AG04450 (cell line): ENCODE results near the gene ACE. TPM values are rescaled to one million over a fixed set of nuclear protein-coding genes. Genes with fewer than 3 reads are reported as not detected.

Source experiments
- CTCF ChIA-PET: fragments of 300-600, 350-600 bp; formaldehyde crosslinking; extraction: SDS; loops from one replicate; lab custom pipeline; 2022; ENCODE audit warnings: antibody characterized with exemption, inconsistent platforms; lab: Charles Lee
- POLR2A ChIA-PET: fragments of 350-600 bp; formaldehyde crosslinking; extraction: SDS; loops from one replicate; lab custom pipeline; 2021; ENCODE audit warnings: antibody characterized with exemption, inconsistent platforms; lab: Yijun Ruan, JAX
- DNase-seq: peaks from one replicate; pipeline ENCODE4 v3.0.0-alpha.2; 2011; ENCODE audit warnings: low read depth, low spot score
- H3K27ac ChIP-seq: one replicate; pipeline ENCODE4 v1.5.1; 2012; ENCODE audit warnings: low read depth, low read length, control low read depth
- H3K27me3 ChIP-seq: one replicate; pipeline ENCODE4 v1.6.0; 2012; ENCODE audit warnings: low read length; ENCODE audit not compliant: control insufficient read depth, insufficient read depth
- H3K4me3 ChIP-seq: 2 replicates; pipeline ENCODE4 v1.5.1; 2011; ENCODE audit warnings: mild to moderate bottlenecking, low read depth, low read length, control low read depth
- H3K9me3 ChIP-seq: 2 replicates; pipeline ENCODE4 v1.5.1; 2012; ENCODE audit warnings: low read length; ENCODE audit not compliant: control insufficient read depth, insufficient read depth
- polyA minus RNA-seq: library from RNA; depleted of rRNA, polyadenylated mRNA; stranded (reverse); fragments of >200 nt; gene quantifications from 2 replicates; pipeline ENCODE4 v1.2.3, GENCODE V29; 2011; rRNA and poly(A)+ RNA removed
- polyA plus RNA-seq: library from polyadenylated mRNA; depleted of rRNA; stranded (reverse); fragments of >200 nt; gene quantifications from 2 replicates; pipeline ENCODE4 v1.2.3, GENCODE V29; 2011; rRNA removed
- TF ChIP-seq, protein P1 (sequence below): IDR thresholded peaks from 2 replicates; pipeline ENCODE4 v1.5.1; 2011; ENCODE audit warnings: low read depth, low read length, control low read depth, inconsistent platforms

The ACE gene
- polyA plus RNA-seq (0.99 and 1.1 TPM in 2 replicates), polyA minus RNA-seq (1.1 and 1.8 TPM in 2 replicates)

DNA sequence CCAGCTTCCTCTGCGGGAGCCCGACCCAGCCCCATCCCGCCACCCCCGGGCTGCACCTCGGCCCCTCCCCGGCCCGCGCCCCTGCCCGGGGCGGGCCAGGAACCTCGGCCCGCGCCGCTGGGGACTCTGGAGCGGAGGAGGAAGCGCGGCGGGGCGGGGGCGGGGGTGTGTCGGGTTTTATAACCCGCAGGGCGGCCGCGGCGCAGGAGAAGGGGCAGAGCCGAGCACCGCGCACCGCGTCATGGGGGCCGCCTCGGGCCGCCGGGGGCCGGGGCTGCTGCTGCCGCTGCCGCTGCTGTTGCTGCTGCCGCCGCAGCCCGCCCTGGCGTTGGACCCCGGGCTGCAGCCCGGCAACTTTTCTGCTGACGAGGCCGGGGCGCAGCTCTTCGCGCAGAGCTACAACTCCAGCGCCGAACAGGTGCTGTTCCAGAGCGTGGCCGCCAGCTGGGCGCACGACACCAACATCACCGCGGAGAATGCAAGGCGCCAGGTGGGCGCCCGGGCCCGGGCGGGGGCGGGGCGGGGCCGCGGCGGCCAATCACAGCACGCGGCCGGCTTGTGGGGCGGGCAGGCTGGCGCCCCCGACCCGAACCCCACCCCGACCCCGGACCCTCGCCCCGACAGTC, at the start of gene ACE:
Gene ACE (plus strand): TSS at position 208 of the 626 bp plus-strand sequence. CDS start 34 bp downstream, at position 242.
- no peak for DNase-seq
- TF ChIP-seq, protein P1, sequence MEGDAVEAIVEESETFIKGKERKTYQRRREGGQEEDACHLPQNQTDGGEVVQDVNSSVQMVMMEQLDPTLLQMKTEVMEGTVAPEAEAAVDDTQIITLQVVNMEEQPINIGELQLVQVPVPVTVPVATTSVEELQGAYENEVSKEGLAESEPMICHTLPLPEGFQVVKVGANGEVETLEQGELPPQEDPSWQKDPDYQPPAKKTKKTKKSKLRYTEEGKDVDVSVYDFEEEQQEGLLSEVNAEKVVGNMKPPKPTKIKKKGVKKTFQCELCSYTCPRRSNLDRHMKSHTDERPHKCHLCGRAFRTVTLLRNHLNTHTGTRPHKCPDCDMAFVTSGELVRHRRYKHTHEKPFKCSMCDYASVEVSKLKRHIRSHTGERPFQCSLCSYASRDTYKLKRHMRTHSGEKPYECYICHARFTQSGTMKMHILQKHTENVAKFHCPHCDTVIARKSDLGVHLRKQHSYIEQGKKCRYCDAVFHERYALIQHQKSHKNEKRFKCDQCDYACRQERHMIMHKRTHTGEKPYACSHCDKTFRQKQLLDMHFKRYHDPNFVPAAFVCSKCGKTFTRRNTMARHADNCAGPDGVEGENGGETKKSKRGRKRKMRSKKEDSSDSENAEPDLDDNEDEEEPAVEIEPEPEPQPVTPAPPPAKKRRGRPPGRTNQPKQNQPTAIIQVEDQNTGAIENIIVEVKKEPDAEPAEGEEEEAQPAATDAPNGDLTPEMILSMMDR = no peak
- POLR2A ChIA-PET = no interaction called here
- H3K4me3 ChIP-seq = peak within 1 kb of the TSS; percentile 56
- H3K27ac ChIP-seq = no peak within 1 kb of the TSS
- no peaks in the 10 kb centered on the region; the same call in 1 of the 2 replicates for H3K9me3 ChIP-seq
- CTCF ChIA-PET = interaction anchor here (1.4 kb wide), 1 partner anchor 51 kb away, joined by 3 read pairs; no protein-coding TSS in a partner anchor
- H3K27me3 ChIP-seq = peaks cover 10% of the 10 kb centered on the region

- CTCF ChIA-PET = interaction anchor here (1.1 to 9.8 kb wide), 2 partner anchors 49 to 179 kb away, joined by 3 to 296 read pairs; no protein-coding TSS in a partner anchor
- no peaks in the 10 kb centered on the region for H3K27me3 ChIP-seq
- POLR2A ChIA-PET = no interaction called here
- DNase-seq = no peak
- TF ChIP-seq, protein P1 = no peak
- H3K9me3 ChIP-seq = peaks cover 4% of the 10 kb centered on the region; the same call in 1 of the 2 replicates
- no peak overlapping the region for H3K27ac ChIP-seq
- H3K4me3 ChIP-seq = no peak overlapping the region
Measured at GRCh38 chr17:63429766-63430165, 47.1 kb upstream of the ACE start.

DNA sequence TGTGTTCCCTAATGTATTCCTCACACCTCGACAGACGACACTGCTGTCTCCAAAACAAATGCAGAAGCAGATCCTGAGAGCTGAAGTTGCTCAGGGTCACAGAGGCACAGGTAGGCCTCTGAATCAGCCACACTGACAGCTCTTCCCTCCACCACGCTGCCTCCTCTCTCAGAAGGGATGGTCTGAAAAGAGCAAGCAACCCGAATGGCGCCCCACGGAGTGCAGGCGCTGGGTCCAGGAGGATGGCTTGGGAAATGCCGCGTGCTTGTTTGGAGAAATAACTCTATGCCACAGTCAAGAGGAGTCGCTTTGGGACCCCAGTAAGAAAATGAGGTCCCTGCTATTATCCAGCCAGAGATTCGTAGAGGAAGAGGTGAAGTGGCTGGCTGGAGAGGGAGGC, 46.6 kb upstream of the ACE start:
- peaks cover 6% of the 10 kb centered on the region; the same call in 1 of the 2 replicates for H3K9me3 ChIP-seq
- H3K27ac ChIP-seq = no peak overlapping the region
- no peak for DNase-seq
- ChIA-PET CTCF (interaction anchor here (9.8 kb wide), 1 partner anchor 178 kb away, joined by 296 read pairs; no protein-coding TSS in a partner anchor), POLR2A (no interaction called here)
- no peak overlapping the region for H3K4me3 ChIP-seq
- TF ChIP-seq, protein P1 = no peak
- H3K27me3 ChIP-seq = no peaks in the 10 kb centered on the region

DNA sequence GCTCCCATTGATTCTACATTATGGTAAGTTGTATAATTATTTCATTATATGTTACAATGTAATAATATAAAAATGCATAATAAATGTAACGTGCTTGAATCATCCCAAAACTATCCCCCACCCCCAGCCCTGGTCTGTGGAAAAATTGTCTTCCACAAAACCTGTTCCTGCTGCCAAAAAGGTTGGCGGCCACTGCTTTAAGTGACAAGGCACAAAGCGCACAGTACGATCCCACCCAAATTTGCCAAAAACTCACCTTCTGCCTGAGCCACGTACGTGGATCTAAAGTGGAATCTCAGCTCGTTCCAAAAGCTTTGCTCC, 45.3 kb upstream of the ACE start:
- no peak for DNase-seq
- Histone ChIP-seq H3K27ac (no peak overlapping the region), H3K9me3 (peaks cover 10% of the 10 kb centered on the region; the same call in 1 of the 2 replicates), H3K27me3 (no peaks in the 10 kb centered on the region), H3K4me3 (no peak overlapping the region)
- CTCF ChIA-PET = interaction anchor here (1.2 to 9.8 kb wide), 3 partner anchors 12 to 177 kb away, joined by 3 to 296 read pairs (median 4); no protein-coding TSS in a partner anchor
- TF ChIP-seq, protein P1 = no peak
- POLR2A ChIA-PET = no interaction called here
